Stimulated activated CD8-positive, alpha-beta memory T cell treated with anti-CD3 and anti-CD28 coated beads, Interleukin-2, amount 100 ng/mL, for 48 hours (primary cell): ENCODE data around the gene ABTB2.

ENCODE experiments used
- DNase-seq, 2 donors: peaks; one replicate each; pipeline ENCODE4 v3.0.0-alpha.2; 2020; ENCODE audit warnings: low read depth in 2 of 2

The ABTB2 gene

DNA sequence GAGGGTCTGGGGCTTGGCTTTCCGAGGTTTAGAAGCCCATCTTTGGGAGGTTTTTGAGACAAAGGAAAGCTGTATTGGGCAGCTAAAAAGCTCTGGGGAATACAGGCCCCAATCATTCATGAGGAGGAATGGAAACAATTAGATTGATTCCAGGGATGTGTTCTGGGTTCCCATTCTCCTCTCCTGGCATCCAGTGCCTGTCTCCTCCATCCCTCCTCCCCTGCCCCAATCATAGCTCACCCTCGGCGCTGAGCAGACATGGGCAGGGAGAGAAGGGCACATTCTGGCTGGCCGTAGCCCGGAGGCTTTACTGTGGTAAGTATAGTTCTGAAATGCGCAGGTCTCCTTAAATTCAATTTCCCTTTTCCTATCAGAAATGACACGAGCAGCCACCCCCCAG is 42.4 kb downstream of the ABTB2 start:
- DNase-seq: no peak

DNA sequence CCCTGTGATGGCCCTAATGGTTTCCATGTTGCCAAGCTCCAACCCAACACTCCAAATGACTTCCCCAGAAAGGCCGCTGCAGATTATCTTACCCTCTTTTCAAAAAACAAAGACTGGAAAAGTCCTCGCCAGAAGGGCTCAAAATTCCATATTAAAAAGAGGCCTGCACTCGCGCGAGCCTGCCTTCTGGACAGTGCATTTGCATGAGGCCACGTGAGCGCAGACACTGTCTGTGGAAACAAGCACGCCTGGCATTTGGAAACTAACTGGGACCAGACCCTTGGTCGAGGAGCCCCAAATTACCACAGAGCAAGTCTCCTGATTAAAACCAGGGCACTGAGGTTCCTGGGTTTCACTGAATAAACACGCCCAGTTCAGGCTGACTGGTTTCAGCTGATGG is 42.9 kb downstream of the ABTB2 start:
- DNase-seq: no peak

DNA sequence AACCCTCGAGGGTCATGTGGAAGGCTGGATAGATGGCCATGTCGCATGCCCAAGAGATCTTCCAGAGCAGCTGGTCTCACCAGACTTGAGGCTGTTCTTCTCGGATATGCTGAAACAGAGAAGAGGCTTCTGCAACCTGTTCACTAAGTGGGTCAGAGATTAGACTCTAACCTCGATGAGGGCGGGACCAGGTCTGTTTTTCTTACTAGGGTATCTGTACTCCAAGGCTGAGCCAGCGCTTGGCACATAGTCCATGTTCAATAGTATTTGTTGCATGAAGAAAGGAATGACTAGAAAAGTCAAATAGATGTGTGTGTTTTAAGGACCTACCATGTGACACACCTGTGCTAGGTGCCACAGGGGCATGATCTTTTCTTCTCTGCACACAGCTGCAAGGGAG is 43.6 kb downstream of the ABTB2 start:
- no peak for DNase-seq

GRCh38 chr11:34313099-34313517 is 44.7 kb downstream of the ABTB2 start:
- no peak for DNase-seq

DNA sequence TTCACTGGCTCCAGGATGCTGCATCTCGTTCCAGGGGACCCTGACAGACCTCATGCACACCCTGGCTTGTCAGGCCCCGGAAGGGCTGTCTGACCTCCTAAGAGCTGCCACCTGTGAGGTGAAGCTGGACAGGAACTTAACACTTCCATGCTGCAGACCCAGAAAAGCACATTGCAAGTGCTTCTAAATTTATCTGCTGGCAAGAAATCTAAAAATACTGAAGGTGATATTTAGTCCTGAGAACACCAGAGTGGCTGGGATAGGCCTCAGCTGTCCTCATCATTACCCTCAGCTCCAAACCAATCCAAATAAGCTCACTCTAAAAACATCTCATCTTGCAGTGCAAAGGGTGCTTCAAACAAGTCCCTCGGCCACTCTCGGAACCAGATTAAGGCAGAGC is 46.7 kb downstream of the ABTB2 start:
- DNase-seq: no peak

DNA sequence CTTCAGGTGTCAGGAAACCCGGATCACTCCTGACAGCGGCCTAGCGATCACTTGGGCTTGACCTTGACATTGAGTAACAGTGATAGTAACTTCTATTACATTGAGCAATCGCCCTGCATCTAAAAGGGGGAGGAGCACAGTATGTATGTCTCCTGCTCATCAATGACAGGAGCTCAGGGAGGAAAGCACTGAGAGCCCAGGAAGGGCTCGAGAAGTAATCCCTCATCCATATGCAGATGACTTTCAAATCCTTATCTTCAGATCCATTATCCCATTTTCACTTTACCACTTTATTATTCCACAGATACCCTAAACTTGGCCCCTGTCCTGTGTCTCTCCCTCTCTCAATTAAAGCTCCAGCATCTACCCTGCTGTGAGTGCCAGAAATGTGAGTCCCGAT is 47.8 kb downstream of the ABTB2 start:
- no peak for DNase-seq

DNA sequence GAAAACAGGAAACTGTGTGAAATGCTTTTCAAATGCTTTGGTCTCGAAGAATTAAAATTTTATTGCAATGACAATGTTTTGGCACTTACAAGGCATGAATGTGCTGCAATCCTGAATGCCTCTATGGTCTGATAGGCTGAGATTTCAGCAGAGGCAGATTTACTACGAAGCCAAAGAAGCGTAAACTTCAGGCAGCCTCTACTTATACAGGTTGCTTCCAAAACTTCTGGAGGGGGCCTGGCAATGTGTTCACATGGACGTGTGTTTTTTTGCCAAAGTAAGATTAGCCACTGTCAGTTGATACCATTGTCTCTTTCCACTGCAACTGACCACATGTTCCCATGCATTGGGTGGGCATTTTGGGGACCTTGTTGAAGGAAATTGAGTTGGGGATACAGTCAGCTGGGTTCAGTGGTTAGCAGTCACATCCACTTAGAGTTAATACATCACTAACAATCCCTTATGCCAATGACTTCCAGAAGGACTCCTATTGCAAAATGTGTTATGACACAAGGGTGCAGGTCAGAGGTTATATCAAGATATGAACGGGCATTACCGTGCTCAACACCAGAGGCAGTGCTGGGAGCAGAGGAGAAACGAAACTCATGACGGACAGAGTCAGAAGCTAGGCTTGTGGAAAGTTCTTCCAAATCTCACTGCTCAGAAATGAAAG is 48.8 kb downstream of the ABTB2 start:
- no peak for DNase-seq

DNA sequence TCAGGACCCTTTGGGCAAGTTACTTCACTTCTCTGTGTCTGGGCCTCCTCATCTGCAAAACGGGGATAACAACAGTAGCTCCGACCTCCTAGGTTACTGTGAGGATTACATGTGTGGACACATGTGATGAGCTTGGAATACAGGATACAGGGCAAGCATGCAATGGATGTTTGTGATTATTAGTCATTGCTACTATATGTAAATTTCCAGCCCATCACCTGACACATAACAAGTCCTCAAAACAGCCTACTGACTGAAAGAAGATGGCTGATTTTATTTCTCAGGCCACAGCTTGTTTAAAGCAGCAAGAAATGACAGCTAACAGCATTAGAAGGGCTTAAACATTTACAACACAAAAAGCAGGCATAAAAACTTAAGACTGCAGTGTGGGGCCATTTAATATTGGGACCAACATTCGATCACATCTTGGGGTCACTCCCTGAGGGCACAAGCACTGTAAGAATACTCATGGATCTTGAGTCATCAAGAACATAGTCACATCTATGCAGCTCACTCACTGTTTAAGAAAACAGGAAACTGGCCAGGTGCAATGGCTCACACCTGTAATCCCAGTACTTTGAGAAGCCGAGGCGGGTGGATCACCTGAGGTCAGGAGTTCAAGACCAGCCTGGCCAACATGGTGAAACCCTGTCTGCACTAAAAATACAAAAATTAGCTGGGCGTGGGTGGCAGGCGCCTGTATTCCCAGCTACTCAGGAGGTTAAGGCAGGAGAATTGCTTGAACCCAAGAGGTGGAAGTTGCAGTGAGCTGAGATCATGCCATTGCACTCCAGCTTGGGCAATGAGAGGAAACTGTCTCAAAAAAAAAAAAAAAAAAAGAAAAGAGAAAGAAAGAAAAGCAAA is 49.5 kb downstream of the ABTB2 start:
- DNase-seq: no peak

GRCh38 chr11:34305780-34306179 is 52.0 kb downstream of the ABTB2 start:
- no peak for DNase-seq

- no peak for DNase-seq
Observed at GRCh38 chr11:34305193-34305592, 52.6 kb downstream of the ABTB2 start.

DNA sequence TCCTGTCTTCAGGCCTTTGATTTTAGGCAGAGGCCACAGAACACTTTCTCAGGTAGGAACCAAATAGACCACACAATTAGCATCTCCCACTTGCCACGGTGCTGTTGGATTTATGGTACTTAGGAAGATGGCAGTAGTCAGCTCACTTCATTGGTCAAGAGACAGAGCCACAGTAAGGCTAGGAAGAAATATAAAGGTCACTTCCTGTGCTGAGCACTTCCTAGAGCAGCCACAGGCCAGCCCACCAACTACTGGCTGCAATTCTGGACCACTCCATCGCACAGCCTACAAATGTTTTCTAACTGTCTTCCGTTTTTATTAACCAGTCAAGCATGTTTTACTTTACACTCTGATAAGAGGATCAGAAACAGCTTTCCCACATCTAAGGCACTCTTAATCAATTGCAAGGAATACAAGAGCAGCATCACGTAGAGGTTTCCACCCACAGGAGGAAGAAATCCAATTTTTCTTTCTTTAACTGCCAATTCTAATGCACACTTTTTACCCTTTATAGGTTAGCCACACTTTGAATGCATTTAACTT is 54.7 kb downstream of the ABTB2 start:
- DNase-seq: no peak

- DNase-seq: no peak
Observed at GRCh38 chr11:34302046-34302921, 55.5 kb downstream of the ABTB2 start.

GRCh38 chr11:34300926-34301295 is 56.9 kb downstream of the ABTB2 start:
- no peak for DNase-seq

DNA sequence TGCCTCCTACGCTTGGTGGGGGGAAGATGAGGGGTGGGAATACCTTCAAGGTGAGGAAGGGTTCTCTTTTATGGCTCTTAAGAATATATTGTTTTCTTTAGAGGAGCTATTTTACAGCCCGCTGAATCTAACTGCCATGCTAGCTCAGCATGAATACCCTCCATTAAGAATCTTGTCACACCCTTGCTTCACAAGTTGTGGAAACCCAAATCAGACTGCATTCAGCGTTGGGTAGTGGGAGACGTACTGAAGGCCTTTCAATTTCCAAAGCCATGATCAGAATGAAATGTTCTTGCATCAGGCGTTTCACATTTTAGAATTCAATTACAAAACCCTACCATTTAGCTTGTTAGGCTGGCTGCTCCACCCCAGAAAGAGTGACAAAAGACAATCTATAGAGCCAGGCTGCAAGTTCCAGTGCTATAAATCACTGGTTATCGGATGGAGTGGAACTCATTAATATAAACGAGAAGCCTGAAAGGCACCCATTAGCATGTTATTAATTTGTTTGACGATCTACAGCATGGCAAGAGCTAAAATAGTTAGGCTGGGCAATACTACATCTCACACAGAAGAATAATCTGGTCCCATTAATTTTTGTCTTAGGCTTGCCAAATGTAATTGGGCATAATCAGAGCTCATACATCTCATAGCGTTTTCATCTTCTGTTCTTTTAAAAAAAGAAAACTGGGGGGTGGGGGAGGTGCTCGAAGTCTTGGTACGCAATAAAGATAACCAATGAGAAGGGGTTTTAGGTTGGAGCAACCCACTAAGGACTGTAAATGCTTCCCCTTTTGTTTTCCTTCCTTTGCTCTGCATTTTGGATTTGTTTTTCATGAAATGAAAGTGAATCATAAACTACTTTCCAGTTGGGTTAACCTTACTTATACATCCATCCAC is 57.5 kb downstream of the ABTB2 start:
- DNase-seq: no peak

GRCh38 chr11:34299284-34299972 is 58.4 kb downstream of the ABTB2 start:
- DNase-seq: no peak

GRCh38 chr11:34298871-34299270 is 58.9 kb downstream of the ABTB2 start:
- no peak for DNase-seq

DNA sequence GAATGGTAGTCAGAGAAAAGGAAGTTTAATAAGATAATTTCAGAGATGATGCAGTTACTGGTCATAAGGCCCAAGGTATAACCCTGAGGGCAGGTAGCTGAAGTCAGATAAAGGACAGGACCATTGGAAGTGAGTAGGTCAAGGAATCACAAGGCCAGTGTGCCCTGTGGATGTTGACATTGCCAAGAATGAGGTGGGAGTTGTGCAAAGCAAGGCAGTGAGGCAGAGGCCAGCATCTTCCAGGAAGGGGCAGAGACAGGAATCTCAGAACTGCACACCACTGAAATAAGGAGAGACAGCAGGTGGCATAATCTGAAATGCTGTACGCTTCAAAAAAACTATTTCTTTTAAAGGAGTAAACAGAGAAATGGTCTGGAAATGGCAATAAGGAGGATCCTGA is 61.4 kb downstream of the ABTB2 start:
- DNase-seq: no peak

DNA sequence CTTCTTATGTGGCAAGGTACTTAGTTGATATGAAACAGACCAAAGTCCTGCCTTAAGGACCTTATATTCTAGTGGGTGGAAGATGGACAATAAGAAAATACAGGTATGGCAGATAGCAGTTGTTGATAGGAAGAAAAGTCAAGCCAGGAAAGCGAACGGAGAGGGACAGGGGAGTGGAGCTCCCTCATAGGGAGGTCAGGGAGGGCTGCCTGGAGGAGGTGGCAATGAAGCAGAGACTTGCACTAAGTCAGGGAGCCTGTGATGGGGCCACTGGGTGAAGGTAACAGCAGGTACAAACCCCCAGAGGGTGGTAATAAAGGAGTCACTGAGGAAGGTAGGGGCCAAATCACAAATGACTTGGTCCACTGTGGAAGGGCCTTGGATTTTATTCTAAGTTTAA is 65.3 kb downstream of the ABTB2 start:
- no peak for DNase-seq

GRCh38 chr11:34292111-34292510 is 65.7 kb downstream of the ABTB2 start:
- DNase-seq: no peak

DNA sequence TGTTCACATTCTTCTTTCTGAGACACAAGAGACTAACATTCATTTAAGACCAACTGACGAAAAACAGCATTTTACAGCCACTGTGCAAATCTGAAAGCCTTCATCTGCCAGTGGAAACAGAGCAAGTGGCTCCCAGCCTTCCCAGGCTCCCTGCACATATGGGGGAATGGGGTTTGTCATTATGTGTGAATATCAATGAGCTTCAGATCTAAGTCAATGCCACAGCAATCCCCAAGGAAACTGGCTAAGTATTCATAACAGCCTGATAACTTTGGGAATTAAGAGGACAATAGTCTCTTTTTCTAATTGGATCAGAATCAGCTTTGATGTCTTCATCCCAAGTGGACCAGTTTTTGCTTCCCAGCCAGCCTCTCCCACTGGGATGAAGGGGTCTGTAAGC is 66.9 kb downstream of the ABTB2 start:
- DNase-seq: no peak

- DNase-seq: no peak
Observed at GRCh38 chr11:34288492-34288891, 69.3 kb downstream of the ABTB2 start.
